Measurements from ENCODE around the gene USP34. TPM values are rescaled to one million over a fixed set of nuclear protein-coding genes. Genes with fewer than 3 reads are reported as not detected.

The USP34 gene
- total and polyA plus RNA-seq, 9 of the 15 experiments (the other 6 are each of a cell fraction or from before 2014, with no cell fraction given): 19.8 to 108 (median 67.8) TPM

- Histone ChIP-seq H3K79me2 (ENCODE audit: control insufficient read depth, insufficient read depth, low read length) (peaks cover 96% of the 10 kb centered on the region), H3K4me2 (ENCODE audit: insufficient read depth, low read length) (0 out of 2 replicates have a peak overlapping the region, but pooled peaks have one; percentile 8), H3K27me3 (ENCODE audit: control insufficient read depth in 2 of 2, insufficient read depth in 2 of 2, low read length in 2 of 2) (no peaks in the 10 kb centered on the region), H3K4me1 (replicated peaks in 1 of 2; ENCODE audit: control insufficient read depth in 2 of 2, insufficient read depth in 2 of 2, low read length in 2 of 2) (peaks cover 21 to 27% of the 10 kb centered on the region in 2 experiments; a peak in 4 of 5 replicates), H3K9me3 (replicated peaks; ENCODE audit: control insufficient read depth, insufficient read depth, low read depth, low read length) (no peaks in the 10 kb centered on the region), H3K9me1 (ENCODE audit: control insufficient read depth, insufficient read depth, low read length) (peaks cover 15% of the 10 kb centered on the region), H2AFZ (ENCODE audit: low read depth, low read length) (no peak overlapping the region), H3K4me3 (no peak overlapping the region), H3K27ac (ENCODE audit: extremely low read depth, low read depth, low read length) (peak overlapping the region; percentile 21; the same call in 2 of the 3 replicates), H4K20me1 (replicated peaks; ENCODE audit: control insufficient read depth, insufficient read depth, low read length) (peaks cover 32% of the 10 kb centered on the region), H3K36me3 (ENCODE audit: control insufficient read depth, insufficient read depth, low read length) (peaks cover 6% of the 10 kb centered on the region; the same call in 2 of the 3 replicates), H3K9ac (ENCODE audit: insufficient read depth in 1 of 2, low read depth in 2 of 2, low read length in 2 of 2) (peak overlapping the region in 1 of 2 experiments; percentile 73; a peak in 1 of 4 replicates)
- intact Hi-C loops (cut with micrococcal nuclease): loop anchor here (5.0 kb wide), 1 partner anchor 41 kb away; no protein-coding TSS in a partner anchor
- in situ Hi-C loops (cut with MboI): no loop called here
- DNase-seq (ENCODE audit: extremely low read depth in 1 of 4, low spot score in 3 of 4) (peak; percentile 56 to 68 (median 62)), FAIRE-seq (peak; percentile 75), ATAC-seq (peak; percentile 92)
- 35% methylated on average over 6 of the region's 6 CpGs for WGBS (ENCODE audit: insufficient coverage, low coverage, missing lambda C conversion rate)
- ChIA-PET CTCF (ENCODE audit: low intra/inter-chr PET ratio) (interaction anchor here (0.6 kb wide), 1 partner anchor 40 kb away, joined by 4 read pairs; no protein-coding TSS in a partner anchor), POLR2A (interaction anchor here (0.8 to 1.6 kb wide), 7 partner anchors 9 to 156 kb away, joined by 3 to 5 read pairs (median 3); no protein-coding TSS in a partner anchor)
- BruUV-seq (replicated peaks): no TSS peak
- TF ChIP-seq ZNF347 (CRISPR knock-in tag; IDR thresholded peaks at IDR 0.05; ENCODE audit: low read depth): no peak
- 0 out of 2 replicates have a peak, but pooled peaks have one; percentile 13 for TF ChIP-seq JUND (IDR thresholded peaks at IDR 0.05; ENCODE audit: borderline replicate concordance, low read depth, low read length)
- no peak for TF ChIP-seq JUND (tag; IDR thresholded peaks at IDR 0.05; ENCODE audit: borderline replicate concordance, low read depth, low read length)
- peak; percentile 34; the same call in 1 of the 2 replicates for TF ChIP-seq CHAMP1 (IDR thresholded peaks at IDR 0.05)
- TF ChIP-seq RCOR1 (IDR thresholded peaks at IDR 0.05; ENCODE audit: borderline replicate concordance in 1 of 2, low read depth in 2 of 2, low read length in 2 of 2): peak in 1 of 2 experiments; percentile 28; a peak in 1 of 4 replicates
- peak; percentile 50; the same call in 1 of the 2 replicates for TF ChIP-seq SMC3 (conservative IDR thresholded peaks at IDR 0.05; ENCODE audit: insufficient read depth, low read depth, low read length)
- TF ChIP-seq TFAP4 (CRISPR knock-in tag; IDR thresholded peaks at IDR 0.05; ENCODE audit: borderline replicate concordance): peak; percentile 19; the same call in 1 of the 2 replicates
- TF ChIP-seq ZFP36 (IDR thresholded peaks at IDR 0.05; ENCODE audit: low read depth, low read length, partially characterized antibody): peak; percentile 2
- TF ChIP-seq, protein P1, sequence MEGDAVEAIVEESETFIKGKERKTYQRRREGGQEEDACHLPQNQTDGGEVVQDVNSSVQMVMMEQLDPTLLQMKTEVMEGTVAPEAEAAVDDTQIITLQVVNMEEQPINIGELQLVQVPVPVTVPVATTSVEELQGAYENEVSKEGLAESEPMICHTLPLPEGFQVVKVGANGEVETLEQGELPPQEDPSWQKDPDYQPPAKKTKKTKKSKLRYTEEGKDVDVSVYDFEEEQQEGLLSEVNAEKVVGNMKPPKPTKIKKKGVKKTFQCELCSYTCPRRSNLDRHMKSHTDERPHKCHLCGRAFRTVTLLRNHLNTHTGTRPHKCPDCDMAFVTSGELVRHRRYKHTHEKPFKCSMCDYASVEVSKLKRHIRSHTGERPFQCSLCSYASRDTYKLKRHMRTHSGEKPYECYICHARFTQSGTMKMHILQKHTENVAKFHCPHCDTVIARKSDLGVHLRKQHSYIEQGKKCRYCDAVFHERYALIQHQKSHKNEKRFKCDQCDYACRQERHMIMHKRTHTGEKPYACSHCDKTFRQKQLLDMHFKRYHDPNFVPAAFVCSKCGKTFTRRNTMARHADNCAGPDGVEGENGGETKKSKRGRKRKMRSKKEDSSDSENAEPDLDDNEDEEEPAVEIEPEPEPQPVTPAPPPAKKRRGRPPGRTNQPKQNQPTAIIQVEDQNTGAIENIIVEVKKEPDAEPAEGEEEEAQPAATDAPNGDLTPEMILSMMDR (IDR thresholded peaks at IDR 0.05 in 2 of 3, conservative IDR thresholded peaks at IDR 0.05 in 1 of 3; ENCODE audit: insufficient read depth in 2 of 3, low read depth in 1 of 3, low read length in 3 of 3): peak; percentile 60 to 87 (median 73)
- no peak for TF ChIP-seq ELF1 (tag; IDR thresholded peaks at IDR 0.05)
Observed at GRCh38 chr2:61426267-61426897, 44.5 kb downstream of the USP34 start.

All from K562 (cell line).